Loucy (cell line): Measurements from ENCODE around the gene IRF3.

Source experiments
- EZH2phosphoT487 ChIP-seq: fragments of 200-600 bp; IDR thresholded peaks from 2 replicates; pipeline ENCODE4 v1.6.1; 2018; ENCODE audit warnings: antibody characterized with exemption, mild to moderate bottlenecking, moderate library complexity, borderline replicate concordance
- TF ChIP-seq, protein P1 (sequence below): fragments of 200-600 bp; sonication (generic); conservative IDR thresholded peaks from 2 replicates; pipeline ENCODE4 v1.5.1; 2014; ENCODE audit warnings: mild to moderate bottlenecking, antibody characterized with exemption, low read length

DNA sequence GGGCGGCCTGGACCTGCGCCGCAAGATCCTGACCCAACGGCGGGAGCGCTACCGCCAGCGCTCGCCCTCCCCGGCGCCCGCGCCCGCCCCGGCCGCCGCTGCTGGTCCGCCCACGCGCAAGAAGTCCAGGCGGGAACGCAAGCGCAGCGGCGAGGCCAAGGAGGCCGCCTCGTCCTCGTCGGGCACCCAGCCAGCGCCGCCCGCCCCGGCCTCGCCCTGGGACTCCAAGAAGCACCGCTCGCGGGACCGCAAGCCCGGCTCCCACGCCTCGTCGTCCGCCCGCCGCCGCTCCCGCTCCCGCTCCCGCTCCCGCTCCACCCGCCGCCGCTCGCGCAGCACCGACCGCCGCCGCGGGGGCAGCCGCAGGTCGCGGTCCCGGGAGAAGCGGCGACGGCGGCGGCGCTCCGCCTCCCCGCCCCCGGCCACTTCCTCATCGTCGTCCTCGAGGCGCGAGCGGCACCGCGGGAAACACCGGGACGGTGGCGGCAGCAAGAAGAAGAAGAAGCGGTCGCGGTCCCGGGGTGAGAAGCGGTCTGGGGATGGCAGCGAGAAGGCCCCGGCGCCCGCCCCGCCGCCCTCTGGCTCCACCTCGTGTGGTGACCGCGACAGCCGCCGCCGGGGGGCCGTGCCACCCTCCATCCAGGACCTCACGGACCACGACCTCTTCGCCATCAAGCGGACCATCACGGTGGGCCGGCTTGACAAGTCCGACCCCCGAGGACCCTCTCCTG, 13.7 kb downstream of the IRF3 start:
- TF ChIP-seq, protein P1, sequence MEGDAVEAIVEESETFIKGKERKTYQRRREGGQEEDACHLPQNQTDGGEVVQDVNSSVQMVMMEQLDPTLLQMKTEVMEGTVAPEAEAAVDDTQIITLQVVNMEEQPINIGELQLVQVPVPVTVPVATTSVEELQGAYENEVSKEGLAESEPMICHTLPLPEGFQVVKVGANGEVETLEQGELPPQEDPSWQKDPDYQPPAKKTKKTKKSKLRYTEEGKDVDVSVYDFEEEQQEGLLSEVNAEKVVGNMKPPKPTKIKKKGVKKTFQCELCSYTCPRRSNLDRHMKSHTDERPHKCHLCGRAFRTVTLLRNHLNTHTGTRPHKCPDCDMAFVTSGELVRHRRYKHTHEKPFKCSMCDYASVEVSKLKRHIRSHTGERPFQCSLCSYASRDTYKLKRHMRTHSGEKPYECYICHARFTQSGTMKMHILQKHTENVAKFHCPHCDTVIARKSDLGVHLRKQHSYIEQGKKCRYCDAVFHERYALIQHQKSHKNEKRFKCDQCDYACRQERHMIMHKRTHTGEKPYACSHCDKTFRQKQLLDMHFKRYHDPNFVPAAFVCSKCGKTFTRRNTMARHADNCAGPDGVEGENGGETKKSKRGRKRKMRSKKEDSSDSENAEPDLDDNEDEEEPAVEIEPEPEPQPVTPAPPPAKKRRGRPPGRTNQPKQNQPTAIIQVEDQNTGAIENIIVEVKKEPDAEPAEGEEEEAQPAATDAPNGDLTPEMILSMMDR = no peak
- no peak for TF ChIP-seq EZH2phosphoT487
